T47D (cell line): Measurements from ENCODE around the gene KCNQ2.

ENCODE experiments used
- DNase-seq, 2 experiments: peaks; one replicate each; pipeline versions ENCODE4 v3.0.0 to v3.0.0-alpha.2; 2011 to 2012; ENCODE audit warnings: low read depth in 1 of 2, low spot score in 1 of 2
- JUND ChIP-seq: IDR thresholded peaks from 2 replicates; pipeline ENCODE4 v1.6.1; 2012; ENCODE audit warnings: low read depth
- in situ Hi-C: cut with HindIII; loops from 2 replicates; pipeline ENCODE4 v1.10.0; 2016; ENCODE audit warnings: low sequenced_read_pairs, low pct_unique_long_range_greater_than_20kb

Gene KCNQ2

GRCh38 chr20:63394920-63395455, 77.5 kb downstream of the KCNQ2 start:
- no peak for DNase-seq
- in situ Hi-C loops, result no loop called here
- TF ChIP-seq JUND, result no peak

DNA sequence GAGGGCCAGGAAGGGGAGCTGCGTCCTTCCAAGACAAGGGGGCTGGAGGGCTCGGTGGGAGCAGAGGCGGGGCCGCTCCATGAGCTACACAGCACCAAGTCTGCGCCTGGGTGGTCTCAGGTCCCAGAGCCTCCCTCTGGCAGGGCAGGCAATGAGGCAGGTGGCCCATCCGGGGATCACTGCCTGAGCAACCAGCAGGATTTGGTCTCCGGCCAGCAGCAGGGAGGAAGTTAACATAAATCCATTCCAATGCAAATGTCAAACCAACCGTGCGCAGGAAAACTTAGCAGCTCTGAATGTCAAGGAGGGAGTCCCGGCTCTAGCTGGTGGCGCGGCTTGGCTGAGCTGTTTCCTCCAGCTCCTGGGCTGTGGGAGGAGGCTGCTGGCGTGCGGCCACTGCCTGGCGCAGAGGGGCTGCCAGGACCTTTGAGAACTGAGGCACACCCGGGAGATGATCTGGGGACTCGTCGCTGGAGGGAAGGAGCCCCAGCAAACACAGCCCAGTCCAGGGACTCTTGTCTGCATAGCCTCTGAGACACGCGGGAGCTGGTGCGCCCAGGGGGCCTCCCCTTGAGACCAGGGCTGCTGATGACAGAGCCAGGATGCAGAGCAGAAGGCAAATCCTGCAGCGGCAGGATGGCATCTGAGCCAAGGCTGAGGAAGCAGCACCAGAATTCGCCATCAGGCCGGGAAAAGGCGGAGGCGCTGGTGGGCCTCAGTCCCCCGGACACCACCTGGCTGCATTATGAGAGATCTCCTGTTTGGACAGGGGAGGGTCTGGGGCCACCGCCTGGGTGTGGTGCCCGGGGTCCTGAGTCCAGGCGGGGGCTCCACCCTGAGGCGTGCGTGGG, 78.2 kb downstream of the KCNQ2 start:
- TF ChIP-seq JUND, result no peak

DNA sequence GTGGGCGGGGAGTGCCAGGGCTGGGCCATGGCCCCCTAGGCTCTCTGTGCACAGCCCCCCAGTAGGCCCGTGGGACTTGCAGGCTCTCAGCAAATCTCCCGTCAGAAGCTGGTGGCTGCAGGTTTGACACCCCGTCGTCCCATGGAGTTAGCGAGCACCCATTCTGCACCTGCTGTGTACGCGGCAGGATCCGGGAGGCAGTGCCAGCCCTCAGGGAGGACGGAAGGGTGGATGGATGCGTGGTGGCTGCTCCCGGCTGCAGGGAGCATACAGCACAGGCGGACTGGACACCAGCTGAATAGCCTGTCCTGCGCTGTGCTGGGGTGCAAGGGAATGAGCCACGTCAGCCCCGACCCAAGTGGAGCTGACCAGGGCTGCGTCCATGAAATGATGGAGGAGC, 78.9 kb downstream of the KCNQ2 start:
- in situ Hi-C loops, result no loop called here
- TF ChIP-seq JUND, result no peak

More for the DNA sequence above, 78.2 kb downstream of the KCNQ2 start:
- in situ Hi-C loops, result no loop called here
- DNase-seq, result peak; percentile 69 to 72

DNA sequence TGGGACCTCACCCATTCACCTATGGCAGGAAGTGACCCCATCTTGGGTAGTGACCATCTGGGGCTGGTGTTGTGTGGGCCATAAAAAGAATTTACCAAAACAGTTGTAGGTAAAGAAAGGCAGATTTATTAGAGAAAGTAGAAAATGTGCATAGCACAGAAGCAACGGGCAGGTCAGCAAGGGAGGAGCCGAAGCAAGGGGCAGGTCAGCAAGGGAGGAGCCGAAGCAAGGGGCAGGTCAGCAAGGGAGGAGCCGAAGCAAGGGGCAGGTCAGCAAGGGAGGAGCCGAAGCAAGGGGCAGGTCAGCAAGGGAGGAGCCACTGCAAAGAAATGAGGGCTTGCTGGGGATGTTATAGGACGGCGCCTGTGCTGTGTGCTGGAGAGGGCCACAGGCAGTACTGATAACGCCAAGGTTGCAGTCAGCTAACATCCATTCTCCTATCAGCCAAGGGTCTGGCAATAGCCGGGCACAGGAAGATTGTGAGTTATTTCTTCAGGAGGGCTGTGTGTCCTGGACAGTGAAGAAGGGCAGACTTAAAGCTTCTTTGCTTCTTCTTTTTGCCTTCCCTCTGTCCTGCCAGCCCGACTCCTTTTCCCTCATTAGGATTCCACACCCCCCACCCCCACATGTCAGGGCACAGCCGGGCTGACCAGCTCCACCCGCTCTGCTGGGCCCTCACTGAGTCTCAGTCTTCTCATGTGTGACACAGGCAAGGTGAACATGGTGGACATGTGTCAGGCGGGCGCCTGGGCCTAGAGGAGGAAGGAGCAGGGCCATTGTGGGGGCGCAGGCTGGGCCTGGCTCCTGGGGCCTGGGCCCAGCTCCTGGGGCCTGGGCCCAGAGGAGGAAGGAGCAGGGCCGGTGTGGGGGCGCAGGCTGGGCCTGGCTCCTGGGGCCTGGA, 79.7 kb downstream of the KCNQ2 start:
- DNase-seq, result no peak
- no peak for TF ChIP-seq JUND
- in situ Hi-C loops, result no loop called here

More for the DNA sequence above, 78.9 kb downstream of the KCNQ2 start:
- DNase-seq, result no peak

- no peak for DNase-seq
- in situ Hi-C loops, result no loop called here
- no peak for TF ChIP-seq JUND
These were observed 84.5 kb downstream of the KCNQ2 start for GRCh38 chr20:63387917-63388316.

DNA sequence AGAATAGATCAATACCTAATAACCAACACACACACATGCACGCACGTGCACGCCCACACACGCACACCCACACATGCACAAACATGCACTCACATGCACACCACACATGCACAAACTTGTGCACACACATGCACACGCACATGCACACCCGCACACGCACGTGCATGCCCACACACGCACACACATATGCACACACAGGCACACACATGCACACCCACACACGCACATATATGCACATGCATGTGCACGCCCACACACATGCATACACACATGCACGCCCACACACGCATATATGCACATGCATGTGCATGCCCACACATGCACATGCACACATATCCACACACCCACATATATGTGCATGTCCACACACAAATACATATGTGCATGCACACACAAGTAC, 85.1 kb downstream of the KCNQ2 start:
- DNase-seq, result no peak
- in situ Hi-C loops, result no loop called here
- TF ChIP-seq JUND, result no peak

- TF ChIP-seq JUND, result no peak
- in situ Hi-C loops, result no loop called here
These were observed 86.0 kb downstream of the KCNQ2 start for GRCh38 chr20:63386491-63386890.

GRCh38 chr20:63385819-63386218, 86.6 kb downstream of the KCNQ2 start:
- in situ Hi-C loops, result no loop called here
- DNase-seq, result no peak
- TF ChIP-seq JUND, result no peak

More at GRCh38 chr20:63386491-63386890, 86.0 kb downstream of the KCNQ2 start:
- no peak for DNase-seq

DNA sequence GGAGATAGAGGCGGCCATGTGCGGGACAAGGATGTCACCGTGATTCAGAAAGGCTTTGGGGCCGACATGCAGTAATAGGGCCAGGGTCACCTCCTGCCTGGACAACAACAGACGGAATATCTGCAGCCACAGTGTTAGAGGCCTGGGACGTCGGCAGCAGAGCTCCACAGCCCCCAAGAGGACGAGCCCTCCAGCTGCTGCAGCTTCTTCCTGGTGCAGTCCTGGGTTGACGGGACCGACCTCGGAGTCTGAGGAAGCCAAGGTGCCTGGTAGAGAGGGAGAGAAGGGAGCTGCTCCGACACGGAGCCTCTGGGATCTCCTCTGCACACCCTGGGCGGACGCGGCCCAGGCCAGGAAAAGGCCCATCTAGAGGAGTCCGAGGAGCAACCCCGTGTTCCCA, 88.1 kb downstream of the KCNQ2 start:
- DNase-seq, result no peak
- TF ChIP-seq JUND, result no peak
- in situ Hi-C loops, result no loop called here

DNA sequence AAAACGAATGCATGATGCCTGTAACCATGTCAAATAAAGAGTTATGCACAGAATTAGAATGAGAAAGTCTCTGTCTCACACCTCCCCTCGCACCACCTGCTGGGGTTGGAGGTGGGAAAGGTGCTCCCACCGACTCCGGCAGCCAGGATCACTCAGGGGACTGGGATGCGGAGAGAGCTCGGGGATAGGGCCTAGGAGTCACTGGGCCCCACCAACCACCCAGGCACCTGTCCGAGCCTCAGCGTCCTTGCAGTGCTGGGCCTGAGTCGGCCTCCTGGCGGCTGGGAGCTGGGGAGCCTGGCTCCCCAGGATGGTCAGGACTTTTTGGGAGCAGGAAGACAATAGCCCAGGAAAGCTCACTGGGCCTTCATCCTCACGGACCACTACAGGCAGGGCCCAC, 88.9 kb downstream of the KCNQ2 start:
- DNase-seq, result no peak
- TF ChIP-seq JUND, result no peak
- in situ Hi-C loops, result no loop called here

DNA sequence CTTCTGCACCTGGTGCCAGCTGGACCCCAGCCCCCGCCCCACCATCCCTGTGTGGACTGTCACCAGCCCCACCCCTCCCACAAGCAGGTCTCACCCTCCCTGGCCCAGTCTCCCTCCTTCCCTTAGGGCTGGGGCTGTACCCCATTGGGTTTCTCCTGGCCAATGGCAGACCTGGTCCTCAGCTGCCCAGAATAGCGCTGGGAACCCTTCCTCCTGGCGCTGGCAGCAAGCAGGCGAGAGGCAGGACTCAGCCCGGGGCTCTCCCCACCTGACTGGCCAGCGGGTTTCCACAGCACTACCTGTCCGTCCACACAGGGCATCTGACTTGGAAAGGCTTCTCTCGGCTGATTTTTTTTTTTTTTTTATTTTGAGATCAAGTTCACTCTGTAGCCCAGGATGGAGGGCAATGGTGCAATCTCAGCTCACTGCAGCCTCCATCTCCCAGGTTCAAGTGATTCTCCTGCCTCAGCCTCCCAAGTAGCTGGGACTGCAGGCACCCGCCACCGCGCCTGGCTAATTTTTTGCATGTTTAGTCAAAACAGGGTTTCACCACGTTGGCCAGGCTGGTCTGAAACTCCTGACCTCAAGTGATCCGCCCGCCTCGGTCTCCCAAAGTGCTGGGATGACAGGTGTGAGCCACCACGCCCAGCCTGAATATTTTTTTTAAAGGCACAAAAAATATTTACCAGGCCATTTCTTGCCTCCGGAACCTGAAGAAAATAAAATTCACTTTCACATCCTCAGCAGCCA, 89.7 kb downstream of the KCNQ2 start:
- in situ Hi-C loops, result no loop called here
- DNase-seq, result peak in 1 of 2 experiments; percentile 53
- TF ChIP-seq JUND, result no peak
